Stimulated activated naive B cell treated with anti-CD40 and anti-IgM and Interleukin-4, amounts not matched to agents 10 μg/mL and 1 μg/mL and 100 μg/mL, for 72 hours (primary cell): ENCODE data around the gene FOXP1.
A peak's percentile ranks its signal among the peaks of the same experiment; 100 is the strongest.

Experiments
- ATAC-seq, 2 donors: fragments of 150-1000 bp; cut with Tn5 transposase; replicated peaks; 2 replicates each; pipeline ENCODE4 v1.10.0; 2021; ENCODE audit warnings: moderate library complexity in 1 of 2
- DNase-seq: peaks from one replicate; pipeline ENCODE4 v3.0.0; 2021
- H3K27ac Mint-ChIP-seq: one replicate; pipeline ENCODE4 v1.8.0; 2022; ENCODE audit warnings: mild to moderate bottlenecking, mixed read lengths
- H3K27me3 Mint-ChIP-seq, 2 donors: one replicate each; pipeline ENCODE4 v1.8.0; 2022; ENCODE audit warnings: mixed read lengths in 2 of 2
- H3K36me3 Mint-ChIP-seq, 2 donors: one replicate each; pipeline ENCODE4 v1.8.0; 2022; ENCODE audit warnings: mixed read lengths in 2 of 2, mild to moderate bottlenecking in 1 of 2
- H3K4me1 Mint-ChIP-seq, 2 donors: one replicate each; pipeline ENCODE4 v1.8.0; 2022; ENCODE audit warnings: mixed read lengths in 2 of 2, mild to moderate bottlenecking in 1 of 2
- H3K4me3 Mint-ChIP-seq, 2 donors: one replicate each; pipeline ENCODE4 v1.8.0; 2022; ENCODE audit warnings: mild to moderate bottlenecking in 2 of 2, mixed read lengths in 2 of 2, moderate library complexity in 1 of 2
- H3K9me3 Mint-ChIP-seq, 2 donors: one replicate each; pipeline ENCODE4 v1.8.0; 2022; ENCODE audit warnings: mixed read lengths in 2 of 2, mild to moderate bottlenecking in 1 of 2

The FOXP1 gene

DNA sequence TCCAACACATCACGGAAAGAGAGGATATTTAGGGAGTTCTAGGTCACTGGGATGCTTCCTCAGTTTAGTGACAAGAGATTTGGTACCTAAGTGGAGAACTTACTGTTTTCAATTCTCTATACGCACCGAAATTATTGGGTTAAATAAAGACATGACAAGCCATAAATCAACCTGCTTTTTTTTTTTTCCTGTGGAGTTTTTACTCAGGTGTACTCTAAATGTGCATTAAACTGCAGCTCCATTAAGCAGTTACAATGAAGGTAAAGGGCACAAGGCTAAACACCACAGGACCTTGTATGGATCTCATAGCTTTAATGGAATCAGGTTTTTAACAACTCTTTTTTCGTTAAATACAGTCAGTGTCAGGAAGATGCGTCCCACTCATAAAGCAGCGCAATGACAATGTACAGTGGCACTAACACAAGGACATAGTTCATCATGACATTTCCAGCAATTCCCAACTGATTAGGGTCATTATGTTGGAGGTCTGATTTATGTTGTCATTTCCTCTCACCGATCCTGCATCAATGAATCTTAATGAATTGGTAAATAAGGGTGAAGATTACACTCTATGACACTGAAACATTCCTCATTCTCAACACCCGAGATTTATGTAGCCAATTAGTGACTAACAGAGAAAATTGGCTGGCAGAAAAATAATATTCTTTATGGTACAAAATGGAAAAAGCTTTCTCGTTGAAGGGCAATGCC, 355.2 kb downstream of the FOXP1 start:
- ATAC-seq, result no peak
- no peak for DNase-seq
- peaks cover 14 to 30% of the 10 kb centered on the region in 2 donors for H3K36me3 Mint-ChIP-seq
- H3K4me3 Mint-ChIP-seq, result peak overlapping the region; percentile 26 to 29
- no peaks in the 10 kb centered on the region for H3K27me3 Mint-ChIP-seq
- no peaks in the 10 kb centered on the region for H3K9me3 Mint-ChIP-seq
- H3K27ac Mint-ChIP-seq, result peak overlapping the region; percentile 97
- peaks cover 46 to 75% of the 10 kb centered on the region in 2 donors for H3K4me1 Mint-ChIP-seq

DNA sequence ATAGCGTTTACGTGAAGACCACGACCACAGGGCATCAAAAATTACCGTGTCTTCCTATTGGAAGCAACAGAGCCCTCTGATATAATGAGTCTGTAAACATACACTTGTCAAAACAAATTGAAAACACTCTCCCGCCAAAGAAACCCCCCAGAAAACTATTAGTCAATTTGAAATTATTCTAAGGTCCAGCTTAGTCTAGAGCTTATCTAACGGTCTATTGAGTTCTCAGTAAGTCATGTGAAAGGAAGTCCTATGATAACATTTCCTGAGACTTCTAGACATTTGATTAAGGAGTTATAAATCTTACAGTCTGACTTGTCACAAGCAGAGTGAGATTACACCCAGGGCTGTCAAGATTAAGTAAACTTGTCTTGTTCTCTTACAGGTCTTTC, 356.3 kb downstream of the FOXP1 start:
- Mint-ChIP-seq H3K36me3 (peaks cover 14 to 31% of the 10 kb centered on the region in 2 donors), H3K27ac (peak overlapping the region; percentile 97), H3K9me3 (peaks cover 3 to 6% of the 10 kb centered on the region in 2 donors), H3K4me3 (peak overlapping the region; percentile 82 to 87), H3K27me3 (no peaks in the 10 kb centered on the region), H3K4me1 (peaks cover 50 to 76% of the 10 kb centered on the region in 2 donors)
- DNase-seq (no peak), ATAC-seq (peak; percentile 52 to 60)

GRCh38 chr3:71226565-71227269, 356.8 kb downstream of the FOXP1 start:
- ATAC-seq (peak; percentile 90 to 91), DNase-seq (peak; percentile 87)
- peak overlapping the region; percentile 97 for H3K27ac Mint-ChIP-seq
- H3K36me3 Mint-ChIP-seq, result peaks cover 14 to 26% of the 10 kb centered on the region in 2 donors
- peaks cover 3 to 6% of the 10 kb centered on the region in 2 donors for H3K9me3 Mint-ChIP-seq
- no peaks in the 10 kb centered on the region for H3K27me3 Mint-ChIP-seq
- peak overlapping the region; percentile 82 to 87 for H3K4me3 Mint-ChIP-seq
- H3K4me1 Mint-ChIP-seq, result peaks cover 45 to 71% of the 10 kb centered on the region in 2 donors

DNA sequence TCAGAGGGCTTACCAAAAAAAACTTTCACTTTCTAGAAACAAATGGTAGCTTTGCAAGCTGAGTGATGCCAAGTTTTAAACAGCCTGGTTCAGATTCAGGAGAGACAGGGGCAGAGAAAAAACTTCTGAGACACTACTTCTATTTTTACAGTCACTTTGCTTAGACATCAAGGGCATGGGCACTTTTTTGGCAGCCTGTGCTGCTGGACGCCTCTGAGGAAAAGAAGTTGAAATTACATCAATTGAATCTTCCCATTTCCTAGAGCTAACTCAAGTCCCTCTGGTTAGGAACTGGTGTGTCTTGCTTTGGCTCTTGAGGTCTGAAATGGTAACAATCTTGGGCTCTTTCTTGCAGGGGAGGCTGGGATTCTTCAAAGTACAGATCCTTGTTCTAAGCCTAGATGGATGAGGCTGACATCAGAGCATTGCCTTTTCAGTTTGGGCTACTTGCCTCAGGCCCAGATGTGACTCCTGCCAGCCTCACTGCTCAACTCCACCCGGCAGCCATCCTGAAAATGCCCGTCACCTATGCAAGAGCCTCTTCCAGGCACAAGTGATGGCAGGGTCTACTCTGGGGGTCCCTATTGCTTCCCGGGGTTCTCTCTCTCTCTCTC, 357.5 kb downstream of the FOXP1 start:
- Mint-ChIP-seq H3K36me3 (peaks cover 17 to 31% of the 10 kb centered on the region in 2 donors), H3K9me3 (peaks cover 3 to 12% of the 10 kb centered on the region in 2 donors)
- ATAC-seq, result no peak

GRCh38 chr3:71225002-71225684, 358.4 kb downstream of the FOXP1 start:
- H3K4me3 Mint-ChIP-seq, result peak overlapping the region; percentile 82 to 87
- DNase-seq, result no peak
- H3K36me3 Mint-ChIP-seq, result peaks cover 22 to 36% of the 10 kb centered on the region in 2 donors
- H3K9me3 Mint-ChIP-seq, result peaks cover 3 to 13% of the 10 kb centered on the region in 2 donors
- peaks cover 54 to 78% of the 10 kb centered on the region in 2 donors for H3K4me1 Mint-ChIP-seq
- H3K27me3 Mint-ChIP-seq, result no peaks in the 10 kb centered on the region
- ATAC-seq, result no peak
- peak overlapping the region; percentile 97 for H3K27ac Mint-ChIP-seq

More for the DNA sequence above, 357.5 kb downstream of the FOXP1 start:
- peak overlapping the region; percentile 82 to 87 for H3K4me3 Mint-ChIP-seq
- no peaks in the 10 kb centered on the region for H3K27me3 Mint-ChIP-seq
- no peak for DNase-seq
- peak overlapping the region; percentile 97 for H3K27ac Mint-ChIP-seq
- peaks cover 50 to 71% of the 10 kb centered on the region in 2 donors for H3K4me1 Mint-ChIP-seq

DNA sequence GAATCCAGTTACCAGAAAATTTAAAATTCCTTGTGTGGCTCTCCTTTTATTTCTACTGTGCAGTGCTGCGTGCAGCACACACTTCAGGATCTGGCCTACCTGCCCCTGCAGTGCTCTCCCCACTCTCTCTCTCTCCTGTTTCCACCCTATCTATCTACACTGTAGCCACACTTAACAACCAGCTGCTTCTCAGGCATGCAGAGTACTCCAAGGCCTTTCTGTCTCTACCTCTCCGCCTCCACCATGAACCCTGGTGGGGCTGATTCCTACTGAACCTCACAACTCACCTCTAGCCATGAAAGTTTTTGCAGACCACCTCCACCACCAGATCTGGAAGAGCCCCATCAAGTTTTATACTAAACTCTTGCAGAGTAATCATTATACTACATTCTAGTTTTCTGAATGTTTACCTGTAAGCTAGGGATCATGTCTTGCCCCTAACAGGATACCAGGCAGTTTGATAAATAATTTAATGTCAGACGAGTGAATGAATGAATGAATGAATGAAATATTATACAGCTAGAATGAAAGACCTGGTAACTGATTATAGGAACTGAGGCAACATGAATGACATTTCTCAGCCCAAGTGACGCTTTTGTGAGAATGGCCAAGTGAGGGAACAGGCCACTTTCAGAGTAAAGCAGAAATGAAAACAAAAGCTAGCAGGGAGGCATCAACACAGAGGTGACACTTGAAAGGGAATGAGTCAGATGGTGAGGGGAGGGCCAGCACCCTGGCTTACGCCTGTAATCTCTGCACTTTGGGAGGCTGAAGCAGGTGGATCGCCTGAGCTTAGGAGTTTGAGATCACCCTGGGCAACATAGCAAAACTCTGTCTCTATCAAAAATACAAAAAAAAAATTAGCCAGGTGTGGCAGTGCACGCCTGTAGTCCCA, 363.5 kb downstream of the FOXP1 start:
- peak; percentile 61 for DNase-seq
- H3K4me1 Mint-ChIP-seq, result peaks cover 58 to 85% of the 10 kb centered on the region in 2 donors

GRCh38 chr3:71218508-71218907, 365.0 kb downstream of the FOXP1 start:
- Mint-ChIP-seq H3K27me3 (no peaks in the 10 kb centered on the region), H3K36me3 (peaks cover 41 to 57% of the 10 kb centered on the region in 2 donors), H3K4me3 (no peak overlapping the region), H3K27ac (no peak overlapping the region), H3K4me1 (peaks cover 58 to 83% of the 10 kb centered on the region in 2 donors), H3K9me3 (peaks cover 5 to 18% of the 10 kb centered on the region in 2 donors)
- DNase-seq (no peak), ATAC-seq (no peak)

More for the DNA sequence above, 363.5 kb downstream of the FOXP1 start:
- Mint-ChIP-seq H3K36me3 (peaks cover 44 to 58% of the 10 kb centered on the region in 2 donors), H3K4me3 (peak overlapping the region in 1 of 2 donors; percentile 2), H3K9me3 (peaks cover 5 to 18% of the 10 kb centered on the region in 2 donors), H3K27ac (peak overlapping the region; percentile 90), H3K27me3 (no peaks in the 10 kb centered on the region)
- peak; percentile 100 for ATAC-seq

GRCh38 chr3:71217640-71218222, 365.8 kb downstream of the FOXP1 start:
- ATAC-seq (no peak), DNase-seq (no peak)
- Mint-ChIP-seq H3K27ac (peak overlapping the region; percentile 70), H3K9me3 (peaks cover 3 to 14% of the 10 kb centered on the region in 2 donors), H3K4me1 (peaks cover 53 to 77% of the 10 kb centered on the region in 2 donors), H3K27me3 (no peaks in the 10 kb centered on the region), H3K36me3 (peaks cover 37 to 51% of the 10 kb centered on the region in 2 donors), H3K4me3 (no peak overlapping the region)

DNA sequence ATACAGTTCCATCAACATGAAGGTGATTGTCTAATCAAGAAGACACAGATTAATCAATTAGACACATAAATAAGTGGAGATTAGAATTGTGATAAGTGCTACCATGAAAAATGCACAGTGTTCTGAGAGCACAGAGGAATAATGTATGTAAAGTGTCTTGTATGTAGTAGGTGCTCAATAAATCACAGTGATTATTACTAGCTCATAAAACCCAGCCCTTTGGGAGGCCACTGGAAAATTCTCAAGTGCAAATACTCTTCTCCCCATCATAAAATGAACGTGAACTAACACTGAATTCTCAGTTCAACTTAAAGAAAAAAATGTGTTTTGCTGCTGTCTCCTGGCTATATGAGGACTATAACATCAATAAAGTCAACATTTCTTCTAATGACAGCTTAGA, 368.2 kb downstream of the FOXP1 start:
- no peak overlapping the region for H3K27ac Mint-ChIP-seq
- DNase-seq, result no peak
- H3K27me3 Mint-ChIP-seq, result no peaks in the 10 kb centered on the region
- peaks cover 2 to 4% of the 10 kb centered on the region in 2 donors for H3K9me3 Mint-ChIP-seq
- peaks cover 31 to 46% of the 10 kb centered on the region in 2 donors for H3K36me3 Mint-ChIP-seq
- no peak for ATAC-seq
- peaks cover 47 to 80% of the 10 kb centered on the region in 2 donors for H3K4me1 Mint-ChIP-seq
- no peak overlapping the region for H3K4me3 Mint-ChIP-seq

DNA sequence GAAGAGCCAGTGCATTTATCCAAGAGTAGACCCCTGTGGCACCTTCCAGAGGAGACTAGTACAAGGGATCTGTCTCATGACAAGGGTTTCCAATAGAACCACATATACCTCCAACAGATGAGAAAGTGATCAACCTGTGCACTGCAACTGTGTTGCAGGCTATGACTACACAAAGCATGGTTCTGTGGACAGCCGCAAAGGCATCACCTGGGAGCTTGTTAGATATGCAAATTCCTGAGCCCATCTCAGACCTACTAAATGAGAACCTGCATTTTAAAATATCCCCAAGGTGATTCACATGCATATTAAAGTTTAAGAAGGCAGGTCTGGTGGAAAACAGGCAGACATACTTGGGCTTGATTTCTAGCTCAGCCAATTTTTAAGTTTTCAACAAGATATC, 368.7 kb downstream of the FOXP1 start:
- ATAC-seq (peak; percentile 79 to 81), DNase-seq (no peak)
- no peak overlapping the region for H3K27ac Mint-ChIP-seq
- no peaks in the 10 kb centered on the region for H3K27me3 Mint-ChIP-seq
- H3K4me3 Mint-ChIP-seq, result no peak overlapping the region
- peaks cover 45 to 79% of the 10 kb centered on the region in 2 donors for H3K4me1 Mint-ChIP-seq
- H3K9me3 Mint-ChIP-seq, result peaks cover 2 to 3% of the 10 kb centered on the region in 2 donors
- peaks cover 29 to 44% of the 10 kb centered on the region in 2 donors for H3K36me3 Mint-ChIP-seq

- Mint-ChIP-seq H3K4me1 (peaks cover 42 to 79% of the 10 kb centered on the region in 2 donors), H3K27me3 (no peaks in the 10 kb centered on the region), H3K4me3 (no peak overlapping the region), H3K36me3 (peaks cover 26 to 39% of the 10 kb centered on the region in 2 donors), H3K27ac (peak overlapping the region; percentile 37), H3K9me3 (peaks cover 0 to 1% of the 10 kb centered on the region in 2 donors)
- DNase-seq, result no peak
- no peak for ATAC-seq
Measured at GRCh38 chr3:71214016-71214415, 369.5 kb downstream of the FOXP1 start.

GRCh38 chr3:71211083-71211482, 372.4 kb downstream of the FOXP1 start:
- Mint-ChIP-seq H3K4me3 (no peak overlapping the region), H3K27me3 (no peaks in the 10 kb centered on the region), H3K4me1 (peaks cover 40 to 82% of the 10 kb centered on the region in 2 donors), H3K36me3 (peaks cover 8 to 23% of the 10 kb centered on the region in 2 donors), H3K27ac (no peak overlapping the region), H3K9me3 (no peaks in the 10 kb centered on the region)
- DNase-seq, result no peak
- no peak for ATAC-seq
